ENCODE results near the gene TAF11.
"Not testable (repeated sequence)": the region's sequence is repeated elsewhere in the genome, so short reads cannot be mapped to it uniquely, and the experiment has no call there.

The TAF11 gene

GRCh38 chr6:34849066-34849465, 38.8 kb downstream of the TAF11 start:
- not testable (repeated sequence) for H3K27ac ChIP-seq (ENCODE audit: low read depth, low read length); H3K9ac ChIP-seq (ENCODE audit: low read depth in 1 of 2, low read length in 2 of 2); H3K27me3 ChIP-seq (ENCODE audit: control insufficient read depth in 1 of 2, insufficient read depth in 2 of 2, low read length in 2 of 2); H3K4me3 ChIP-seq (ENCODE audit: low read depth in 1 of 2, low read length in 2 of 2); H3K4me1 ChIP-seq (ENCODE audit: control insufficient read depth in 1 of 2, insufficient read depth in 2 of 2, low read length in 2 of 2); H3K9me3 ChIP-seq (ENCODE audit: control insufficient read depth in 1 of 2, low read length in 2 of 2)
- peaks cover 5 to 21% of the 10 kb centered on the region in 2 donors for H3K36me3 ChIP-seq (ENCODE audit: control insufficient read depth in 1 of 2, insufficient read depth in 2 of 2, low read length in 2 of 2)

GRCh38 chr6:34839666-34840352, 48.0 kb downstream of the TAF11 start:
- H3K4me1 ChIP-seq (ENCODE audit: control insufficient read depth in 1 of 2, insufficient read depth in 2 of 2, low read length in 2 of 2): peaks cover 0 to 5% of the 10 kb centered on the region in 2 donors
- no peak overlapping the region for H3K9ac ChIP-seq (ENCODE audit: low read depth in 1 of 2, low read length in 2 of 2)
- no peak overlapping the region for H3K27ac ChIP-seq (ENCODE audit: low read depth, low read length)
- H3K4me3 ChIP-seq (ENCODE audit: low read depth in 1 of 2, low read length in 2 of 2): no peak overlapping the region
- H3K36me3 ChIP-seq (ENCODE audit: control insufficient read depth in 1 of 2, insufficient read depth in 2 of 2, low read length in 2 of 2): peaks cover 10 to 29% of the 10 kb centered on the region in 2 donors
- no peaks in the 10 kb centered on the region for H3K27me3 ChIP-seq (ENCODE audit: control insufficient read depth in 1 of 2, insufficient read depth in 2 of 2, low read length in 2 of 2)
- H3K9me3 ChIP-seq (ENCODE audit: control insufficient read depth in 1 of 2, low read length in 2 of 2): no peaks in the 10 kb centered on the region

- peaks cover 16 to 39% of the 10 kb centered on the region in 2 donors for H3K36me3 ChIP-seq (ENCODE audit: control insufficient read depth in 1 of 2, insufficient read depth in 2 of 2, low read length in 2 of 2)
Observed at GRCh38 chr6:34837528-34837927, 50.3 kb downstream of the TAF11 start.

DNA sequence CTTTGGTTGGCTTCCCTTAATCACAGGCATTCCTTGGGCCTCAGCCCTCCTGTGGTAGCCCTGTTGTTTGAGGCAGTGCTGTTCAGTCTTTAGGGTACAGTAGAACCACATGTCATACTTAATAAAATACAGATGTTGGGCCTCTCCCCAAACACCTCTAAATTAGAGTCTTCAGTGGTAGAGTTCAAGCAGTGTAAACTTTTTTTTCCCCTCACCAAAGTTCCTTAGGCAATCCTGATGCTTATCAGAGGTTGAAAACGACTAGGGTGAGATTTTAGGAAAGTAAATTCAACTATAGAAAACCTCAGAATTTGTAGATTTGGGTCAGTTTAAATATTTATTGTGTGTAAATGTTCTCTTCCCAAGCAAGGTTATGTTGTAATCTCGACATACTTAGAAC, 51.4 kb downstream of the TAF11 start:
- no peak overlapping the region for H3K4me3 ChIP-seq (ENCODE audit: low read depth in 1 of 2, low read length in 2 of 2)
- H3K36me3 ChIP-seq (ENCODE audit: control insufficient read depth in 1 of 2, insufficient read depth in 2 of 2, low read length in 2 of 2): peaks cover 16 to 38% of the 10 kb centered on the region in 2 donors
- H3K9me3 ChIP-seq (ENCODE audit: control insufficient read depth in 1 of 2, low read length in 2 of 2): no peaks in the 10 kb centered on the region
- no peaks in the 10 kb centered on the region for H3K27me3 ChIP-seq (ENCODE audit: control insufficient read depth in 1 of 2, insufficient read depth in 2 of 2, low read length in 2 of 2)
- no peak overlapping the region for H3K9ac ChIP-seq (ENCODE audit: low read depth in 1 of 2, low read length in 2 of 2)
- H3K27ac ChIP-seq (ENCODE audit: low read depth, low read length): no peak overlapping the region
- peaks cover 0 to 5% of the 10 kb centered on the region in 2 donors for H3K4me1 ChIP-seq (ENCODE audit: control insufficient read depth in 1 of 2, insufficient read depth in 2 of 2, low read length in 2 of 2)

More at GRCh38 chr6:34837528-34837927, 50.3 kb downstream of the TAF11 start:
- Histone ChIP-seq H3K9me3 (ENCODE audit: control insufficient read depth in 1 of 2, low read length in 2 of 2) (no peaks in the 10 kb centered on the region), H3K27me3 (ENCODE audit: control insufficient read depth in 1 of 2, insufficient read depth in 2 of 2, low read length in 2 of 2) (no peaks in the 10 kb centered on the region), H3K9ac (ENCODE audit: low read depth in 1 of 2, low read length in 2 of 2) (no peak overlapping the region), H3K27ac (ENCODE audit: low read depth, low read length) (no peak overlapping the region), H3K4me1 (ENCODE audit: control insufficient read depth in 1 of 2, insufficient read depth in 2 of 2, low read length in 2 of 2) (peaks cover 0 to 5% of the 10 kb centered on the region in 2 donors), H3K4me3 (ENCODE audit: low read depth in 1 of 2, low read length in 2 of 2) (no peak overlapping the region)

GRCh38 chr6:34836008-34836407, 51.8 kb downstream of the TAF11 start:
- Histone ChIP-seq H3K4me3 (ENCODE audit: low read depth in 1 of 2, low read length in 2 of 2) (no peak overlapping the region), H3K27ac (ENCODE audit: low read depth, low read length) (no peak overlapping the region), H3K36me3 (ENCODE audit: control insufficient read depth in 1 of 2, insufficient read depth in 2 of 2, low read length in 2 of 2) (peaks cover 16 to 38% of the 10 kb centered on the region in 2 donors), H3K4me1 (ENCODE audit: control insufficient read depth in 1 of 2, insufficient read depth in 2 of 2, low read length in 2 of 2) (peaks cover 0 to 5% of the 10 kb centered on the region in 2 donors), H3K27me3 (ENCODE audit: control insufficient read depth in 1 of 2, insufficient read depth in 2 of 2, low read length in 2 of 2) (no peaks in the 10 kb centered on the region), H3K9me3 (ENCODE audit: control insufficient read depth in 1 of 2, low read length in 2 of 2) (no peaks in the 10 kb centered on the region), H3K9ac (ENCODE audit: low read depth in 1 of 2, low read length in 2 of 2) (no peak overlapping the region)

DNA sequence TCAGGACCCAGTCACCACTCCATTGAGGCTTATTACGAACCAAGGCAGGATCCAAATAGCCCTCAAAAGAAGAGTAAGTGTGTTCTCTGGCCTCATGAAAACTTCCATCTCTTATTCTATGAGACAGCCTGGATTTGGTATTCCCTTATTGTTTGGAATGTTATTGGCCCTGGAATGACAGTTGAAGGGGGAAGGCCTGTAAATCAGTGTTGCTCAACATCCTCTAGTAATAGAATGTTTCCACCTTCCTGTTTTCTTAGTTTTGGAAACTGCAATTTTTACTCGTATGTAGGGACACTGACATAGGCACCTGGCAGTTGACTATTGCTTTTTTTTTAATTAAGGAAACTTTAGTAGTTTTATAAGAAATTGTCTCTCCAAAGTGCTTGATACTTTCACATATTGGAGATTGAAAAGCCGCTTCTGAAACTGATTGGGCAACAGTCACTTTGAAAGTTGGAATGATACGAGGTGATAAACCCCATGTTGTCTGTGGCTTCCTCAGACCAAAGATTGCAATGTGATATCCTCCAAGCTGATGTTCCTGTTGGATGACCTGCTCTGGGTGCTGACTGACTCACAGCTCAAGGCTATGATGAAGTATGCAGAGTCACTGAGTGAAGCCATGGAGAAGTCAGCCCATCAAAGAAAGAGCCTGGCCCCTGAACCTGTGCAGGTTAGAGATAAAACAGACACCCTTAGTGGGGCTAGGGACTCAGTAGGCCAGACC, 52.9 kb downstream of the TAF11 start:
- no peaks in the 10 kb centered on the region for H3K27me3 ChIP-seq (ENCODE audit: control insufficient read depth in 1 of 2, insufficient read depth in 2 of 2, low read length in 2 of 2)
- peaks cover 0 to 5% of the 10 kb centered on the region in 2 donors for H3K4me1 ChIP-seq (ENCODE audit: control insufficient read depth in 1 of 2, insufficient read depth in 2 of 2, low read length in 2 of 2)
- H3K9me3 ChIP-seq (ENCODE audit: control insufficient read depth in 1 of 2, low read length in 2 of 2): no peaks in the 10 kb centered on the region
- H3K27ac ChIP-seq (ENCODE audit: low read depth, low read length): no peak overlapping the region
- peaks cover 16 to 38% of the 10 kb centered on the region in 2 donors for H3K36me3 ChIP-seq (ENCODE audit: control insufficient read depth in 1 of 2, insufficient read depth in 2 of 2, low read length in 2 of 2)
- no peak overlapping the region for H3K4me3 ChIP-seq (ENCODE audit: low read depth in 1 of 2, low read length in 2 of 2)
- H3K9ac ChIP-seq (ENCODE audit: low read depth in 1 of 2, low read length in 2 of 2): no peak overlapping the region

GRCh38 chr6:34832942-34833341, 54.9 kb downstream of the TAF11 start:
- Histone ChIP-seq H3K9ac (ENCODE audit: low read depth in 1 of 2, low read length in 2 of 2) (no peak overlapping the region), H3K4me1 (ENCODE audit: control insufficient read depth in 1 of 2, insufficient read depth in 2 of 2, low read length in 2 of 2) (peaks cover 0 to 5% of the 10 kb centered on the region in 2 donors), H3K4me3 (ENCODE audit: low read depth in 1 of 2, low read length in 2 of 2) (no peak overlapping the region), H3K27ac (ENCODE audit: low read depth, low read length) (no peak overlapping the region), H3K9me3 (ENCODE audit: control insufficient read depth in 1 of 2, low read length in 2 of 2) (no peaks in the 10 kb centered on the region), H3K36me3 (ENCODE audit: control insufficient read depth in 1 of 2, insufficient read depth in 2 of 2, low read length in 2 of 2) (peaks cover 16 to 36% of the 10 kb centered on the region in 2 donors), H3K27me3 (ENCODE audit: control insufficient read depth in 1 of 2, insufficient read depth in 2 of 2, low read length in 2 of 2) (no peaks in the 10 kb centered on the region)

GRCh38 chr6:34829137-34829536, 58.7 kb downstream of the TAF11 start:
- no peaks in the 10 kb centered on the region for H3K9me3 ChIP-seq (ENCODE audit: control insufficient read depth in 1 of 2, low read length in 2 of 2)
- no peak overlapping the region for H3K9ac ChIP-seq (ENCODE audit: low read depth in 1 of 2, low read length in 2 of 2)
- no peak overlapping the region for H3K27ac ChIP-seq (ENCODE audit: low read depth, low read length)
- H3K4me3 ChIP-seq (ENCODE audit: low read depth in 1 of 2, low read length in 2 of 2): no peak overlapping the region
- no peaks in the 10 kb centered on the region for H3K4me1 ChIP-seq (ENCODE audit: control insufficient read depth in 1 of 2, insufficient read depth in 2 of 2, low read length in 2 of 2)
- no peaks in the 10 kb centered on the region for H3K27me3 ChIP-seq (ENCODE audit: control insufficient read depth in 1 of 2, insufficient read depth in 2 of 2, low read length in 2 of 2)
- H3K36me3 ChIP-seq (ENCODE audit: control insufficient read depth in 1 of 2, insufficient read depth in 2 of 2, low read length in 2 of 2): peaks cover 4 to 23% of the 10 kb centered on the region in 2 donors

Measured in duodenal mucosa (tissue), 2 donors.